Measurements from ENCODE around the gene DYNC1I1. TPM values are rescaled to one million over a fixed set of nuclear protein-coding genes. Genes with fewer than 3 reads are reported as not detected.

The DYNC1I1 gene
- total RNA-seq, 2 experiments from 2014 or later, result not detected

- CTCF ChIA-PET, result no interaction called here
- POLR2A ChIA-PET, result no interaction called here
Measured at GRCh38 chr7:95951531-95951930, 179.2 kb downstream of the DYNC1I1 start.

GRCh38 chr7:95951997-95952795 lies 179.8 kb downstream of the DYNC1I1 start:
- ChIA-PET POLR2A (no interaction called here), CTCF (no interaction called here)

GRCh38 chr7:95952851-95953250 lies 180.5 kb downstream of the DYNC1I1 start:
- ChIA-PET CTCF (no interaction called here), POLR2A (no interaction called here)

- CTCF ChIA-PET, result interaction anchor here (0.7 kb wide), 1 partner anchor 472 kb away, joined by 4 read pairs; no protein-coding TSS in a partner anchor
- POLR2A ChIA-PET, result no interaction called here
Measured at GRCh38 chr7:95955748-95956147, 183.4 kb downstream of the DYNC1I1 start.

GRCh38 chr7:95957510-95957909 lies 185.2 kb downstream of the DYNC1I1 start:
- POLR2A ChIA-PET, result no interaction called here
- CTCF ChIA-PET, result no interaction called here

GRCh38 chr7:95960706-95961244 lies 188.4 kb downstream of the DYNC1I1 start:
- CTCF ChIA-PET, result no interaction called here

GRCh38 chr7:95963446-95963990 lies 191.2 kb downstream of the DYNC1I1 start:
- POLR2A ChIA-PET, result no interaction called here
- CTCF ChIA-PET, result no interaction called here

More at GRCh38 chr7:95960706-95961244, 188.4 kb downstream of the DYNC1I1 start:
- POLR2A ChIA-PET, result no interaction called here

- ChIA-PET CTCF (no interaction called here), POLR2A (no interaction called here)
Measured at GRCh38 chr7:95971716-95972115, 199.4 kb downstream of the DYNC1I1 start.

- ChIA-PET POLR2A (no interaction called here), CTCF (no interaction called here)
Measured at GRCh38 chr7:95972523-95972922, 200.2 kb downstream of the DYNC1I1 start.

GRCh38 chr7:95974108-95974507 lies 201.8 kb downstream of the DYNC1I1 start:
- ChIA-PET CTCF (no interaction called here), POLR2A (no interaction called here)

- ChIA-PET POLR2A (no interaction called here), CTCF (no interaction called here)
Measured at GRCh38 chr7:95976369-95977060, 204.2 kb downstream of the DYNC1I1 start.

- ChIA-PET CTCF (no interaction called here), POLR2A (no interaction called here)
Measured at GRCh38 chr7:95977994-95978393, 205.6 kb downstream of the DYNC1I1 start.

- ChIA-PET CTCF (no interaction called here), POLR2A (no interaction called here)
Measured at GRCh38 chr7:95980167-95980566, 207.8 kb downstream of the DYNC1I1 start.

- ChIA-PET POLR2A (no interaction called here), CTCF (no interaction called here)
Measured at GRCh38 chr7:95980706-95981105, 208.4 kb downstream of the DYNC1I1 start.

GRCh38 chr7:95986178-95986764 lies 213.9 kb downstream of the DYNC1I1 start:
- ChIA-PET POLR2A (no interaction called here), CTCF (no interaction called here)

- CTCF ChIA-PET, result no interaction called here
- POLR2A ChIA-PET, result no interaction called here
Measured at GRCh38 chr7:95989301-95989700, 216.9 kb downstream of the DYNC1I1 start.

- ChIA-PET CTCF (no interaction called here), POLR2A (no interaction called here)
Measured at GRCh38 chr7:95993380-95993779, 221.0 kb downstream of the DYNC1I1 start.

- POLR2A ChIA-PET, result no interaction called here
- CTCF ChIA-PET, result no interaction called here
Measured at GRCh38 chr7:95996174-95996573, 223.8 kb downstream of the DYNC1I1 start.

GRCh38 chr7:95996886-95997285 lies 224.5 kb downstream of the DYNC1I1 start:
- CTCF ChIA-PET, result no interaction called here
- POLR2A ChIA-PET, result no interaction called here

- POLR2A ChIA-PET, result no interaction called here
- CTCF ChIA-PET, result no interaction called here
Measured at GRCh38 chr7:95997632-95998031, 225.3 kb downstream of the DYNC1I1 start.

GRCh38 chr7:95999481-95999880 lies 227.1 kb downstream of the DYNC1I1 start:
- ChIA-PET CTCF (no interaction called here), POLR2A (no interaction called here)
